SU-DHL-6 (cell line): ENCODE measurements around the gene KRT24.

Source experiments
- EZH2phosphoT487 ChIP-seq: fragments of 200-600 bp; sonication (generic), shearing (Covaris generic); conservative IDR thresholded peaks from 2 replicates; pipeline ENCODE4 v1.6.1; 2018; ENCODE audit warnings: mild to moderate bottlenecking, antibody characterized with exemption, low read length, moderate library complexity, mixed read lengths
- TF ChIP-seq, protein P1 (sequence below): fragments of 200-600 bp; sonication (generic); IDR thresholded peaks from one replicate; pipeline ENCODE4 v1.5.1; 2017; ENCODE audit warnings: antibody characterized with exemption, mild to moderate bottlenecking, low read length, moderate library complexity; ENCODE audit not compliant: insufficient read depth, poor library complexity, severe bottlenecking

DNA sequence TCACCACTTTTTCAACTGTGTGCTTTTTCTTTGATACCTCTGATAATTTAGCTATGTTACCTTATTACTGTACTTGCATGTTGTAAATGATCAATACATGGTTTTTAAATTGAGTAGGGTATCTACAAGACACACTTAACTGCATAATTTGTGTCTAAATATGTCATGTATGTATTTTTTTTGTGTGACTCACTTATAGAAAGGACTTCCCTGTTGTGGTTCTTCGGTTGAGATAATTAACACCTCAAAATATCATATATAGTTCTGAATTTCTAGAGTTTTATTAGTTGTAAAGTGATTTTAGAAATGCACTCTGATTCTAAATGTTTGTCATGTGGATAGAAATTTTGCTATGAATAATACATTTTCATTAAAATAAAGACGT, 24.0 kb downstream of the KRT24 start:
- TF ChIP-seq, protein P1, sequence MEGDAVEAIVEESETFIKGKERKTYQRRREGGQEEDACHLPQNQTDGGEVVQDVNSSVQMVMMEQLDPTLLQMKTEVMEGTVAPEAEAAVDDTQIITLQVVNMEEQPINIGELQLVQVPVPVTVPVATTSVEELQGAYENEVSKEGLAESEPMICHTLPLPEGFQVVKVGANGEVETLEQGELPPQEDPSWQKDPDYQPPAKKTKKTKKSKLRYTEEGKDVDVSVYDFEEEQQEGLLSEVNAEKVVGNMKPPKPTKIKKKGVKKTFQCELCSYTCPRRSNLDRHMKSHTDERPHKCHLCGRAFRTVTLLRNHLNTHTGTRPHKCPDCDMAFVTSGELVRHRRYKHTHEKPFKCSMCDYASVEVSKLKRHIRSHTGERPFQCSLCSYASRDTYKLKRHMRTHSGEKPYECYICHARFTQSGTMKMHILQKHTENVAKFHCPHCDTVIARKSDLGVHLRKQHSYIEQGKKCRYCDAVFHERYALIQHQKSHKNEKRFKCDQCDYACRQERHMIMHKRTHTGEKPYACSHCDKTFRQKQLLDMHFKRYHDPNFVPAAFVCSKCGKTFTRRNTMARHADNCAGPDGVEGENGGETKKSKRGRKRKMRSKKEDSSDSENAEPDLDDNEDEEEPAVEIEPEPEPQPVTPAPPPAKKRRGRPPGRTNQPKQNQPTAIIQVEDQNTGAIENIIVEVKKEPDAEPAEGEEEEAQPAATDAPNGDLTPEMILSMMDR, result no peak
- TF ChIP-seq EZH2phosphoT487, result no peak
